ES-I3 (cell line): ENCODE results near the gene DLG1.
"Not testable (repeated sequence)": the region's sequence is repeated elsewhere in the genome, so short reads cannot be mapped to it uniquely, and the experiment has no call there.

Source experiments
- H3K36me3 ChIP-seq: 2 replicates; pipeline ENCODE4 v1.6.1; 2013; ENCODE audit warnings: mild to moderate bottlenecking, low read length, control low read depth, moderate library complexity; ENCODE audit not compliant: insufficient read depth
- H3K4me1 ChIP-seq: 2 replicates; pipeline ENCODE4 v1.6.1; 2013; ENCODE audit warnings: mild to moderate bottlenecking, control low read depth, low read length; ENCODE audit not compliant: insufficient read depth
- H3K9ac ChIP-seq: 2 replicates; pipeline ENCODE4 v1.6.1; 2013; ENCODE audit warnings: low read depth, mild to moderate bottlenecking, low read length, moderate library complexity
- H3K9me3 ChIP-seq: 2 replicates; pipeline ENCODE4 v1.6.1; 2013; ENCODE audit warnings: mild to moderate bottlenecking, low read length, moderate library complexity; ENCODE audit not compliant: control insufficient read depth, insufficient read depth

The DLG1 gene

DNA sequence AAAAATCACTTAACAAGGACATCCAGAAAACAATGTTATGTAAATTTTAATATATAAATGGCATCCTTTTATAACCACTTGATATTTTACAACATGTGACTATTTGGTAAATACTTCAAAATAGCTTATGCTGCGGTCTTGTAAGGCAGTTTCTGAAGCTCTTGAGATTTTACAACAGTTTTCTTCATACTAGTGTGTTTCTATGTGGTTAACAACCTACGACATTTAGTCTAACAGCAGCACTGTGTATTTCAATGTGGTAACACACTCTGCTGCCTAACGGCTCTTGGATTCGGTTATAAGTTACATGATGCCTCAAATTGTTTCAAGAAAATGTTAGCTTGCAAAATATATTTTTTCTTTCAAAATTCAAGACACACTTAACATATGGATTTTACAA, 255.9 kb downstream of the DLG1 start:
- Histone ChIP-seq H3K9me3 (no peaks in the 10 kb centered on the region), H3K9ac (no peak overlapping the region), H3K36me3 (no peaks in the 10 kb centered on the region), H3K4me1 (no peaks in the 10 kb centered on the region)

GRCh38 chr3:197041875-197042488, 256.4 kb downstream of the DLG1 start:
- Histone ChIP-seq H3K36me3 (no peaks in the 10 kb centered on the region), H3K9ac (no peak overlapping the region), H3K4me1 (no peaks in the 10 kb centered on the region), H3K9me3 (no peaks in the 10 kb centered on the region)

DNA sequence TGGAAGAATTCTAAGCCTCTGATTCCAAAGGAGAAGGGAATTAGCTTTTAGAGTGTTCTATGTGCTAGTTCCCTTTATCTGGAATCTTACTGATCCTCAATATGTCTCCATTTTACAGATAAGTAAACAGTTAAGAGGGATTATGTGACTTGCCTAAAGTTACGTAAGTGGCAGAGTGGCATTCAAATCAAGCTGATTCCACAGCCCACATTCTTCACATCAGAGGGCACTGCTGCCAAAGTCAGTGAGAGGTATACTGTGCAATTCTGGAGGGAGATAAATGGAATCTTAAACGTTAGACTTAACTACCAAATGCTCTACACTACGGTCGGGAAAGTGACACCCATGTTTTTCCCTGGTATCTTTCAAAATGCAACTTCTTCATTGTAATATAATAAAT, 257.8 kb downstream of the DLG1 start:
- Histone ChIP-seq H3K36me3 (no peaks in the 10 kb centered on the region), H3K9ac (no peak overlapping the region), H3K4me1 (no peaks in the 10 kb centered on the region), H3K9me3 (no peaks in the 10 kb centered on the region)

DNA sequence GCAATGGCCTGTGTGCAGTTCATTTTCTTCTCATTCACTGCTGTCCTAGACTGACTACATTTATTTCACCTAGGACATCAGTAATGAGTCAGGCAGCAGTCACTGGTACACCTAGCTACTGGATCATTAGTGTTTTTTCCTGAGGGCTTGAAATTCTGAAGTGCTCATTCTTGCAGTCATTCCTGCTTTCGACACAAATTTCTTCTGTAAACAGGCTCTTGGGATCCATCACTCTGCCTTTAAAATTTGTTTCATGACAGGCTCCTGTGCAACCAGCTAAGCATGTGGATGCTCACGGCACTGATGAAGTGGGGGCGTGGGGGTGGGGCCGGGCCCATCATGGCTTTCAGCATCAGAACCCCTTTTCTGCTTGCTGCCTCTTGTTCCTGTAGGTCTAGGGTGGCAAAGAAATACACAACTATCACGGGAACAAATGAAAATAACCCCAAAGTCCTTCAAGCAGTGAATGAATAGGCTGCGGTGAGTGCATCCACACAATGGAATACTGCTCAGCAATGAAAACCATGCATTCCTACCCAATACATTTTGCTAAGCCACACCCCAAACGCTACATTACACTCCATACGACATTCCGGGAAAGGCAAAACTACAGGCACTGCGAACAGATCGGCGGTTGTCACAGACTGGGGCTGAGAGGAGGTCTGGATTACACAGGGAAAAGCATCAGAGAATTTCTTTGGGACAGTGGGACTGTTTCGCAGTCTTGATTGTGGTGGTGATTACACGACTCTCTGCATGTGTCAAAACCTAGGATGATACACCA, 259.5 kb downstream of the DLG1 start:
- Histone ChIP-seq H3K36me3 (no peaks in the 10 kb centered on the region), H3K9ac (no peak overlapping the region), H3K4me1 (no peaks in the 10 kb centered on the region), H3K9me3 (no peaks in the 10 kb centered on the region)

- H3K9ac ChIP-seq = no peak overlapping the region
- H3K4me1 ChIP-seq = peaks cover 3% of the 10 kb centered on the region; the same call in 1 of the 2 replicates
- no peaks in the 10 kb centered on the region for H3K36me3 ChIP-seq
- H3K9me3 ChIP-seq = no peaks in the 10 kb centered on the region
Observed at GRCh38 chr3:197035577-197035976, 262.8 kb downstream of the DLG1 start.

- H3K4me1 ChIP-seq, H3K9ac ChIP-seq, H3K9me3 ChIP-seq, H3K36me3 ChIP-seq: not testable (repeated sequence)
Observed at GRCh38 chr3:197034778-197035177, 263.6 kb downstream of the DLG1 start.

GRCh38 chr3:197033764-197034163, 264.6 kb downstream of the DLG1 start:
- H3K9me3 ChIP-seq, H3K9ac ChIP-seq, H3K4me1 ChIP-seq, H3K36me3 ChIP-seq: not testable (repeated sequence)

GRCh38 chr3:197031315-197032285, 266.8 kb downstream of the DLG1 start:
- peaks cover 3% of the 10 kb centered on the region for H3K4me1 ChIP-seq
- H3K36me3 ChIP-seq = no peaks in the 10 kb centered on the region
- no peak overlapping the region for H3K9ac ChIP-seq
- no peaks in the 10 kb centered on the region for H3K9me3 ChIP-seq

DNA sequence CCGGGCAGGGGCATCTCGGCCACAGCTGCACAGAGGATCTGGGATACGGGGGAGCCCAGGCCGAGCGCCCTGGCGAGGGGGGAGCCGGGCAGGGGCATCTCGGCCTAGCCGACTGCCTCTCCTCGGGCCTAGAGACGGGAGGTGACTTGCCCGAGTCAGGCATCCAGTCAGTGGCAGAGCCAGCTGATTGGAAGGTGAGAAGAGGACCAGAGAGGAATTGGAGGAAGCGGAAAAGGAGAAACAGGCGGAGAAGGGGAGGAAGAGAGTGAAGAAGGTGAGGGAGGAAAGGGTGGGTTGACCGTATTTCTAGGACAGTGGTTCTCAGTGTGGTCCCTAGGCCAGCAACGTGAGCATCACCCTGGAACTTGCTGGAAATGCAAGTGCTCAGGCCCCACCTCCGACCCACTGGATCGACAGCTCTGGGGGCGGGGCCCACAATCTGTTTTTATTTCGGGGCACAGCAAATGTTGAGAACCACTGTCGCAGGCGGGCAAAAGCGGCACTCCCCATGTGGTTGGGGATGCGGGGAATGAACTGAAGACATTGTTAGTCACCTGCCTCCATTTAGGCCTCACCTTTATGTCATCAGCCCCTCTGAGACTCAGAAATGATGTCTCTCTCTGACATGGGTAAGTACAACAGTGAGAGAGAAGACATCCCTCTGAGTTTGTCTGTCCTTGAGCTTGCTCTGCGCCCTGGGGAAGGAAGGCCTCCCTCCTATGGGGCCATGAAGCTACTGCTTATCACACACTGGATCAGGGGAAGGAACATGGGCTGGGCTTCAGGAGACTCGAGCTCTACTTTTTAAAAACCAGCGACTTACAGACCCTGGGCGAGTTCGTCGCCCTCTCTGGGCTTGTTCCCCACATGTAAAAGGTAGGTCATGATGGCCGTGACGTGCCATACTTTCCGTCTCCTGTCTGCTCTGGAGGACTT, 267.8 kb downstream of the DLG1 start:
- no peak overlapping the region; the same call in 1 of the 2 replicates for H3K9ac ChIP-seq
- peaks cover 3% of the 10 kb centered on the region for H3K4me1 ChIP-seq
- H3K36me3 ChIP-seq = no peaks in the 10 kb centered on the region
- no peaks in the 10 kb centered on the region for H3K9me3 ChIP-seq

- H3K4me1 ChIP-seq = peaks cover 3% of the 10 kb centered on the region
- no peaks in the 10 kb centered on the region for H3K9me3 ChIP-seq
- no peaks in the 10 kb centered on the region for H3K36me3 ChIP-seq
- peak within 1 kb of the TSS; percentile 73; the same call in 1 of the 2 replicates for H3K9ac ChIP-seq
Observed at GRCh38 chr3:197029511-197030167, 268.8 kb downstream of the DLG1 start, which contains the start of gene MELTF. MELTF (minus strand) TSS chr3:197029817; CDS start chr3:197029702, 115 bp downstream.

DNA sequence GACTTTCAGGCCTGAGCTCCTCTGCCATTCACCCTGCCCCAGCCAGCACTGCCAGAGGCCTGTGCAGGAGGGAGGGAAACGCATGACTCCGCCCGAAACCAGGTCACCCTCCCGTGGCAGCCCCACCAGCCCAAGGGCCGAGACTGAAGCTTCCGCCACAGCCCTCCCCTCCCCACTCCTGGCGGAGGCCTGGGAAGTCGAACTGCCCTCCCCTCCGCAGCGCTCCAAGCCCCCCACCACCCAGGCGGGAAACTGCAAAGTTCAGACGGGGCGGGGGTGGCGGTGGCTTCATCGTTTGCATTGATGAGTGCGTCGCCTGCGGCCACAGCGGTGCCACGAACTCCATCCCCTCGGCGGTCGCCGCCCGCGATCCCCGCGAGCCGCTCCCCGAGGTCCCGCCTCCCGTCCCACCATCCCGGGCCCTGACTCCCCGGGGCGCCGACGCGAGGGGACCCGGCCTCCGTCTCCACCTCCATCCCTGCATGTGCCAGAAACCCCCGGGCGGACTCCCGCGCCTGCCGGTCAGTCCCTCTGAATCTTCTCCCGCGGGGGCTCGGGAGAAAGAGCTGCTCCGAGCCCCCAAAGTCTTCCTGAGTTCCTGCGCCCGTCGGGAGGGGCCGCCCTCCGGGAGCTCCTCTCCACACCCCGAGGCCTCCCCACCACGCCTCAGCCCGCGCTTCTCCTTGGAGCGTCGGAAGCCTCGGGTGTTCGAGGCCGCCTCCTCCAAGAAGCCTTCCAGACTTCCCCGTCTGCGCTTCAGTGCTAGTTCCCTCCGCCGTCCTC, 269.5 kb downstream of the DLG1 start:
- Histone ChIP-seq H3K9ac (peak overlapping the region; percentile 73; the same call in 1 of the 2 replicates), H3K9me3 (no peaks in the 10 kb centered on the region), H3K4me1 (peaks cover 3% of the 10 kb centered on the region), H3K36me3 (no peaks in the 10 kb centered on the region)

DNA sequence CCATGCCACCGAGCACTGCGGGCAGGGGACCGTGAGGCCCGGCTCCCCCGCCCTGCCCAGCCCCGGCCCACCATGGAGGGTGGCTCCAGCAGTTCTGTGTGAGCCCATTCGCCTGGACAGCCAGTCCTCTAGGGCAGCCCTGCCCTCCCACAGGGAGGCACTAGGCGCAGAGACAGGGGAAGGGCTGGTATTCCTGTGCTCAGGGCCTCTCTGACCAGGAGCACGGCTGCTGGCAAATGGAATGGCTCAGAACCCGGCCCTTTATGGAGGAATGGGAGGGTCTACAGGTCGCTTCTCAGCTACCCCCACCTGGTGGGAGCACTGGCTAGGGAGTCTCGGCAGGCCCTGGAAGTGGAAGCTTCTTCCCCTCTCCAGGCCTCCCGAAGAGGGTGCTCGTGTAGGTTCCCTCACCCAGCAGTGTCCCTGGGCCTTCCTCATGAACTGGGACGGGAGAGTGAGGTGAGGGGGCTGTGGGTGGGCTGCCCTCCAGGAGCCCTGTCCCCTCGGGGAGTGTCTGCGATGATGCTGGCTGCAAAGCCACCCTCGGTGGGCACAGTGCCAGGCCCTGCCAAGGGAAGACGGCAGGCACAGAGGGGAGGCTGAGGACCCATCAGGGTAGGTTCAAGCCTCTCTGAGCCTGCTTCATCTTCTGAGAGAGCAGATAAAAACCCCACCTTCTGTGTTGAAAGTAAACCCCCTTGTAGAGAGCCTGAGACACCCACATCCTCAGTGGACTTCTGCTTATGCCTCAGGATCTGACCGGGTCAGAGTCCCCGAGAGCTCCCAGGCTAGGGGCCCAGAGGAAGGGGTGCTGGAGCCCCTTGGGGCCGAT, 270.3 kb downstream of the DLG1 start:
- H3K9ac ChIP-seq = peak overlapping the region; percentile 73; the same call in 1 of the 2 replicates
- peaks cover 5% of the 10 kb centered on the region for H3K4me1 ChIP-seq
- no peaks in the 10 kb centered on the region for H3K9me3 ChIP-seq
- no peaks in the 10 kb centered on the region for H3K36me3 ChIP-seq
